Measurements from ENCODE around the gene RET. TPM values are rescaled to one million over a fixed set of nuclear protein-coding genes. Genes with fewer than 3 reads are reported as not detected.
"Not testable (repeated sequence)": the region's sequence is repeated elsewhere in the genome, so short reads cannot be mapped to it uniquely, and the experiment has no call there.

RET gene
- total RNA-seq, 2 experiments from 2014 or later = 0.36 TPM; not detected in 1

GRCh38 chr10:43145936-43146335, 69.1 kb downstream of the RET start:
- intact Hi-C loops (cut with micrococcal nuclease); H3K4me3 Mint-ChIP-seq; CTCF ChIA-PET; DNase-seq; H3K9me3 Mint-ChIP-seq; H3K27ac Mint-ChIP-seq; H3K27me3 Mint-ChIP-seq (ENCODE audit: low read depth): not testable (repeated sequence)
- Mint-ChIP-seq H3K36me3 (ENCODE audit: low read depth) (peaks cover 16% of the 10 kb centered on the region), H3K4me1 (ENCODE audit: low read depth) (peaks cover 72% of the 10 kb centered on the region)

- no peaks in the 10 kb centered on the region for H3K27me3 Mint-ChIP-seq (ENCODE audit: low read depth)
- peaks cover 58% of the 10 kb centered on the region for H3K4me1 Mint-ChIP-seq (ENCODE audit: low read depth)
- intact Hi-C loops (cut with micrococcal nuclease) = no loop called here
- CTCF ChIA-PET = interaction anchor here (1.2 to 1.7 kb wide), 2 partner anchors 30 to 51 kb away, joined by 3 to 6 read pairs; no protein-coding TSS in a partner anchor
- no peak overlapping the region for H3K4me3 Mint-ChIP-seq
- no peak for DNase-seq
- H3K36me3 Mint-ChIP-seq (ENCODE audit: low read depth) = peaks cover 13% of the 10 kb centered on the region
- no peak overlapping the region for H3K27ac Mint-ChIP-seq
- peaks cover 7% of the 10 kb centered on the region for H3K9me3 Mint-ChIP-seq
Measured at GRCh38 chr10:43151371-43151770, 74.5 kb downstream of the RET start.

GRCh38 chr10:43153901-43154300, 77.0 kb downstream of the RET start:
- Mint-ChIP-seq H3K9me3 (peaks cover 1% of the 10 kb centered on the region), H3K36me3 (ENCODE audit: low read depth) (peaks cover 6% of the 10 kb centered on the region), H3K4me3 (no peak overlapping the region), H3K27ac (no peak overlapping the region), H3K4me1 (ENCODE audit: low read depth) (peaks cover 55% of the 10 kb centered on the region), H3K27me3 (ENCODE audit: low read depth) (no peaks in the 10 kb centered on the region)
- intact Hi-C loops (cut with micrococcal nuclease) = no loop called here
- no peak for DNase-seq
- CTCF ChIA-PET = no interaction called here

- Mint-ChIP-seq H3K27ac (no peak overlapping the region), H3K27me3 (ENCODE audit: low read depth) (no peaks in the 10 kb centered on the region), H3K36me3 (ENCODE audit: low read depth) (peaks cover 2% of the 10 kb centered on the region), H3K9me3 (no peaks in the 10 kb centered on the region), H3K4me3 (no peak overlapping the region), H3K4me1 (ENCODE audit: low read depth) (peaks cover 58% of the 10 kb centered on the region)
- no peak for DNase-seq
- intact Hi-C loops (cut with micrococcal nuclease) = no loop called here
- CTCF ChIA-PET = interaction anchor here (0.7 to 1.1 kb wide), 2 partner anchors 48 to 132 kb away, joined by 3 read pairs; no protein-coding TSS in a partner anchor
Measured at GRCh38 chr10:43155221-43155620, 78.4 kb downstream of the RET start.

- Mint-ChIP-seq H3K9me3 (no peaks in the 10 kb centered on the region), H3K27ac (no peak overlapping the region), H3K4me1 (ENCODE audit: low read depth) (peaks cover 56% of the 10 kb centered on the region), H3K4me3 (no peak overlapping the region), H3K36me3 (ENCODE audit: low read depth) (no peaks in the 10 kb centered on the region), H3K27me3 (ENCODE audit: low read depth) (no peaks in the 10 kb centered on the region)
- CTCF ChIA-PET = no interaction called here
- DNase-seq = no peak
- intact Hi-C loops (cut with micrococcal nuclease) = no loop called here
Measured at GRCh38 chr10:43155741-43156140, 78.9 kb downstream of the RET start.

DNA sequence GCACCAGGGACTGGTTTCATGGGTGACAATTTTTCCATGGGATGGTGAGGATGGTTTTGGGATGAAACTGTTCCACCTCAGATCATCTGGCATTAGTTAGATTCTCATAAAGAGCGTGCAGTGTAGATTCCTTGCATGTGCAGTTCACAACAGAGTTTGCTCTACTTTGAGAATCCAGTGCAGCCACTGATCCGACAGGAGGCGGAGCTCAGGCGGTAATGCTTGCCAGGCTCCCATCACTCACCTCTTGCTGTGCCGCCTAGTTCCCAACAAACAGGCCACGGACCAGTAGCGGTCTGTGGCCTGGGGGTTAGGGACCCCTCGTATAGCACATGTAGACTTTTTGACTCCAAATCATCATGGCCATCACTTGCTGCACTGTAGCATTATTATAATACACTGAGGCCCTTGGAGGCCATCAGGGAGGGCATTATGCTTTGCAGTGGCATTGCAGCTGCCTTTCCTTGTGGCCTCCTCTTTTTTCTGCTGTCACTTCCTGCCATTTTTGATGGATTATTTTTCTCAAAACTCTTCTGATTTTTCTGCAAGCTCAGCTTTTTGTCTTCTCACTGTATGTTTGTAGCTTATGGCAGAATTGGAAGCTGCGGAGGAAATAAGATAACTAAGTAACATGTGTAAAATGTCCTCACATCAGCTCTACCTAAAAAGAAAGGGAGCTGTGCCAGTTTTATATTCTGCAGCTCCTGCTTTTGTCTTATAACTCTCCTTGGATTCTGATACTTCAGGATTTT, 79.9 kb downstream of the RET start:
- Mint-ChIP-seq H3K27ac (no peak overlapping the region), H3K36me3 (ENCODE audit: low read depth) (peaks cover 3% of the 10 kb centered on the region), H3K9me3 (no peaks in the 10 kb centered on the region), H3K4me3 (no peak overlapping the region), H3K27me3 (ENCODE audit: low read depth) (no peaks in the 10 kb centered on the region), H3K4me1 (ENCODE audit: low read depth) (peaks cover 58% of the 10 kb centered on the region)
- DNase-seq = no peak
- CTCF ChIA-PET = no interaction called here
- intact Hi-C loops (cut with micrococcal nuclease) = no loop called here

DNA sequence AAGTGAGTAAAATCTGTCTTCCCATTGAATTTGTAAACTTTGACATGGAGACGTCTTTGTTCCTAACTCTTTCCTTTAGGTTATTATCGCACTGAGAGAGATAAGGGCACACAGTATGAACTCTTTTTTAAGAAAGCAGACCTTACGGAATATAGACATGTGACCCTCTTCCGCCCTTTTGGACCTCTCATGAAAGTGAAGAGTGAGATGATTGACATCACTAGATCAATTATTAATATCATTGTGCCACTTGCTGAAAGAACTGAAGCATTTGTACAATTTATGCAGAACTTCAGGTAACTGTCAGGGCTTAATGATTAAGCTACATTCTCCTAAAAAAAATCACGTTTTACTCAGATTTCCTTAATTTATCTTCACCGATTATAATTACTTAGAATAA, 81.8 kb downstream of the RET start:
- Mint-ChIP-seq H3K9me3 (no peaks in the 10 kb centered on the region), H3K27ac (no peak overlapping the region), H3K36me3 (ENCODE audit: low read depth) (peaks cover 14% of the 10 kb centered on the region), H3K4me3 (no peak overlapping the region), H3K4me1 (ENCODE audit: low read depth) (peaks cover 56% of the 10 kb centered on the region), H3K27me3 (ENCODE audit: low read depth) (no peaks in the 10 kb centered on the region)
- no peak for DNase-seq
- CTCF ChIA-PET = no interaction called here
- intact Hi-C loops (cut with micrococcal nuclease) = loop anchor here (1.0 kb wide), 1 partner anchor 8 kb away; no protein-coding TSS in a partner anchor

- no peaks in the 10 kb centered on the region for H3K9me3 Mint-ChIP-seq
- peaks cover 49% of the 10 kb centered on the region for H3K4me1 Mint-ChIP-seq (ENCODE audit: low read depth)
- CTCF ChIA-PET = interaction anchor here (0.6 to 1.2 kb wide), 2 partner anchors 13 to 472 kb away, joined by 3 to 4 read pairs; no protein-coding TSS in a partner anchor
- no peaks in the 10 kb centered on the region for H3K27me3 Mint-ChIP-seq (ENCODE audit: low read depth)
- intact Hi-C loops (cut with micrococcal nuclease) = loop anchor here (1.0 to 2.0 kb wide), 4 partner anchors 20 to 359 kb away; no protein-coding TSS in a partner anchor
- peaks cover 17% of the 10 kb centered on the region for H3K36me3 Mint-ChIP-seq (ENCODE audit: low read depth)
- peak overlapping the region; percentile 79 for H3K27ac Mint-ChIP-seq
- DNase-seq = peak; percentile 57
- H3K4me3 Mint-ChIP-seq = no peak overlapping the region
Measured at GRCh38 chr10:43160046-43160920, 83.4 kb downstream of the RET start.

- Mint-ChIP-seq H3K27me3 (ENCODE audit: low read depth) (no peaks in the 10 kb centered on the region), H3K4me1 (ENCODE audit: low read depth) (peaks cover 44% of the 10 kb centered on the region), H3K4me3 (no peak overlapping the region), H3K9me3 (no peaks in the 10 kb centered on the region), H3K36me3 (ENCODE audit: low read depth) (peaks cover 17% of the 10 kb centered on the region), H3K27ac (peak overlapping the region; percentile 79)
- DNase-seq = no peak
- CTCF ChIA-PET = interaction anchor here (0.6 to 1.2 kb wide), 2 partner anchors 14 to 472 kb away, joined by 3 to 4 read pairs; no protein-coding TSS in a partner anchor
- intact Hi-C loops (cut with micrococcal nuclease) = loop anchor here (1.0 to 2.0 kb wide), 4 partner anchors 21 to 360 kb away; no protein-coding TSS in a partner anchor
Measured at GRCh38 chr10:43160921-43161255, 84.0 kb downstream of the RET start.

GRCh38 chr10:43162604-43163003, 85.7 kb downstream of the RET start:
- no peak for DNase-seq
- intact Hi-C loops (cut with micrococcal nuclease) = no loop called here
- Mint-ChIP-seq H3K9me3 (no peaks in the 10 kb centered on the region), H3K27ac (no peak overlapping the region), H3K4me1 (ENCODE audit: low read depth) (peaks cover 40% of the 10 kb centered on the region), H3K27me3 (ENCODE audit: low read depth) (no peaks in the 10 kb centered on the region), H3K36me3 (ENCODE audit: low read depth) (peaks cover 20% of the 10 kb centered on the region), H3K4me3 (no peak overlapping the region)
- CTCF ChIA-PET = no interaction called here

DNA sequence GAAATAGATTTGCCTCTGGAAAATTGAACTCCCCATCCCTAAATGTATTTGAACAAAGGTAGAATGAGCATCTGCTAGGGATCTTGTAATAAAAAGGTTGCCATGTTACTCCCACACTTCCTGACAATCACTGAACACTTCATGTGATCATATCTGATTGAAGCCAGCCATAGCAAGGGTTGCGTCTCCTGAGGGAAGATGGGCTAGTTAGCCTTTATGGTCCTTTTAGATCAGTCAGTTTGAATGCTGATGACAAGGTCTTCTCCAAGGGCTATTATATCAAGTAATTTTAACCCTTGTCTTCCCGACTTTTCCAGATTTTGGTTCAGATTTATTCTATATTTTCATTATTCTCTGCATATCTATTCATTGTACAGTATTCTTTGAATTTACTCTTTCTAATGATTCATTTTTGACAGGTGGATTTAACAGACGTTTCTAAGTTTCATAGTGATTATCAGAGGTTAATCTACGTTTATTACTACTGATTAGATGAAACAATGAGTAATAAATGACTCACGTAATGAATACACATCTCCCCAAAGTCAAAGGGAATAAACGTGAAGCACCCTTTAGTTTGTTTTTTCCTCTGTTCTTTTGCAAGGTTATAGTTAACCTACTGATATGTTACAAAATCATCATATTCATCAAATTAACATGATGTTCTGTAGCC, 89.5 kb downstream of the RET start:
- Mint-ChIP-seq H3K36me3 (ENCODE audit: low read depth) (peaks cover 27% of the 10 kb centered on the region), H3K9me3 (no peaks in the 10 kb centered on the region), H3K27ac (no peak overlapping the region), H3K4me1 (ENCODE audit: low read depth) (peaks cover 22% of the 10 kb centered on the region), H3K4me3 (no peak overlapping the region), H3K27me3 (ENCODE audit: low read depth) (no peaks in the 10 kb centered on the region)
- intact Hi-C loops (cut with micrococcal nuclease) = loop anchor here (1.0 kb wide), 1 partner anchor 26 kb away; no protein-coding TSS in a partner anchor
- DNase-seq = no peak
- CTCF ChIA-PET = no interaction called here

GRCh38 chr10:43166880-43167497, 90.1 kb downstream of the RET start:
- Mint-ChIP-seq H3K27me3 (ENCODE audit: low read depth) (no peaks in the 10 kb centered on the region), H3K36me3 (ENCODE audit: low read depth) (peaks cover 27% of the 10 kb centered on the region), H3K9me3 (no peaks in the 10 kb centered on the region), H3K4me3 (no peak overlapping the region), H3K27ac (no peak overlapping the region), H3K4me1 (ENCODE audit: low read depth) (peaks cover 17% of the 10 kb centered on the region)
- CTCF ChIA-PET = no interaction called here
- intact Hi-C loops (cut with micrococcal nuclease) = loop anchor here (1.0 kb wide), 1 partner anchor 27 kb away; no protein-coding TSS in a partner anchor
- DNase-seq = peak; percentile 18

All from activated naive CD4-positive, alpha-beta T cell treated with anti-CD3 and anti-CD28 coated beads for 36 hours (primary cell).